T-helper 2 cell (primary cell): Measurements from ENCODE around the gene ZNF689.
"Not testable (repeated sequence)": the region's sequence is repeated elsewhere in the genome, so short reads cannot be mapped to it uniquely, and the experiment has no call there.

Experiments
- DNase-seq, 5 experiments: peaks; one replicate each; pipeline versions ENCODE4 v3.0.0 to v3.0.0-alpha.2; 2012 to 2022

ZNF689 gene

DNA sequence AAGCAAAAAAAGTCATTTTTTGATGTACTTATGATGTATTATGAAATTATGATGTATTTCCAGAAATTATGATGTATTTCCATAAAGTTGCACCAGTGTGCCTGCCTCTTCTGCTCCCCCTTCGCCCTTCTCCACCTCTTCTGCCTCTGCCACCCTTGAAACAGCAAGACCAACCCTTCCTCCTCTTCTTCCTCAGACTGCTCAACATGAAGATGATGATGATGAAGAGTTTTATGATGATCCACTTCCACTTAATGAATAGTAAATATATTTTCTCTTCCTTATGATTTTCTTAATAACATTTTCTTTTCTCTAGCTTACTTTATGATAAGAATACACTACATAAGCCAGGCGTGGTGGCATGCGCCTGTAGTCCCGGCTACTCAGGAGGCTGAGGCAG is 17.3 kb downstream of the ZNF689 start:
- DNase-seq = no peak

DNA sequence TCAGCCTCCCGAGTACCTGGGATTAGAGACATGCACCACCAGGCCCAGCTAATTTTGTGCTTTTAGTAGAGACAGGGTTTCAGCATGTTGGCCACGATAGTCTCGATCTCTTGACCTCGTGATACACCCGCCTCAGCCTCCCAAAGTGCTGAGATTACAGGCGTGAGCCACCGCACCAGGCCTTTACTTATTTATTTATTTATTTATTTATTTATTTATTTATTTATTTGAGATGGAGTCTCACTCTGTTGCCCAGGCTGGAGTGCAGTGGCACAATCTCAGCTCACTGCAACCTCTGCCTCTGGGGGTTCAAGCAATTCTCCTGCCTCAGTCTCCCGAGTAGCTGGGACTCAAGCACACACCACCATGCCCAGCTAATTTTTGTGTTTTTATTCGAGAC is 19.3 kb downstream of the ZNF689 start:
- DNase-seq = not testable (repeated sequence)

DNA sequence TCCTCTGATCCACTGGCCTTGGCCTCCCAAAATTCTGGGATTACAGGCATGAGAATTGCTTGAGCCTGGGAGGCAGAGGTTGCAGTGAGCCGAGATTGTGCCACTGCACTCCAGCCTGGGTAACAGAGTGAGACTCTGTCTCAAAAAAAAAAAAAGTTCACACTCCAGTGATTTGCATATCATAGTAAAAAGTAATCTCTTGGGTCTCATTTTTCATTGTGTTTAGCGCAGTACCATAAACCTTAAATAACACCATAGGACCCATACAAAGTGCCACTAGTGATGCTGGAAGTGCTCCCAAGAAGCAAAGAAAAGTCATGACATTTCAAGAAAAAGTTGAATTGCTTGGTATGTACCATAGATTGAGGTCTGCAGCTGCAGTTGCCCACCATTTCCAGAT is 20.6 kb downstream of the ZNF689 start:
- not testable (repeated sequence) for DNase-seq

DNA sequence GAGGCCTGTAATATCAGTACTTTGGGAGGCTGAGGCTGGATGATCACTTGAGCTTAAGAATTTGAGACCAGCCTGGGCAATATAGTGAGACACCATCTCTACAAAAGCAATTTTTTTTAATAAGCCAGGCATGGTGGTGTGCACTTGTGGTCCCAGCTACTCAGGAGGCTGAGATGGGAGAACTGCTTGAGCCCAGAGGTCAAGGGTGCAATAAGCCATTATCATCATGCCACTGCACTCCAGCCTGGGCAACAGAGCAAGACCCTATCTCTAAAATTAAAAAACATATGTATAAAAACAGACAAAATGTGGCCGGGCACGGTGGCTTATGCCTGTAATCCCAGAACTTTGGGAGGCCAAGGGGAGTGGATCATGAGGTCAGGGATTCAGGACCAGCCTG is 21.5 kb downstream of the ZNF689 start:
- no peak for DNase-seq

DNA sequence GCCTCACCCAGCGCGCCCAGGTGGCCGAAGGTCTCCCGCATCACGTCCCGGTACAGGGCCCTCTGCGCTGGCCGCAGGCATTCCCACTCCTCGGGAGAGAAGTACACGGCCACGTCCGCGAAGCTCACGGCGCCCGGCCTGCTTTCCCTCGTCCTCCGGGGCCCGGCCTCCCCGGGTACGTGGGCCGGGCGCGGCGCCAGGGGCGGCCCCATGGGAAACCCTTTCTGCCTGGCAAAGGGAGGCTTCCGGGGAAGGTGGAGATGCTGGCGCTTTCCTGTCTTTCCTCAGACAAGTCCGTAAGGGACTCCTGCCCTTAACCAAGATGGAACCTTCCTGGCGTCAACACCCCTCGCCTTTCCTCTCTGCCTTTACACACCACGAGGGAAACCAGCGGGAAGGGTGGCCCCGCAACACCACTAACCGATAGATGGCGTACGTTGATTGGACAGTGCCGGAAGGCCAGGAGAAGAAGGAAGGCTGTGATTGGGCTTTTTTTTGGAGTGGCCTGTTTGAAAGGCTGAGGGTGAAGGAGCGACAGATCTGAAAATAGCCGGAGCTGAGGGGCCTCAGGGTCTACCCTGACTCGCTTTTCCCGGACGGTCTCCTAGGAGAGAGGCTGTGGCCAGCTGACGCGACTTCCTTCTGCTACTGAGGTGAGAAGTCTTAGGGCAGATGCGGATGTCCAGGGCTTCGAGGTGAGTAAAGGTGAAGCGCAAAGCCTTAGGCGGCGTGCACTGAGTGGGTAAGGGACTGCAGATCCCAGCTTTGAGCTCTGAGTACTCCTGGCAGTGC is 24.6 kb downstream of the ZNF689 start, which contains the start of gene ZNF785:
ZNF785 (minus strand) TSS at position 298 of the 792 bp plus-strand sequence; CDS start at position 212, 86 bp downstream.
- peak; percentile 65 to 97 (median 90) for DNase-seq

DNA sequence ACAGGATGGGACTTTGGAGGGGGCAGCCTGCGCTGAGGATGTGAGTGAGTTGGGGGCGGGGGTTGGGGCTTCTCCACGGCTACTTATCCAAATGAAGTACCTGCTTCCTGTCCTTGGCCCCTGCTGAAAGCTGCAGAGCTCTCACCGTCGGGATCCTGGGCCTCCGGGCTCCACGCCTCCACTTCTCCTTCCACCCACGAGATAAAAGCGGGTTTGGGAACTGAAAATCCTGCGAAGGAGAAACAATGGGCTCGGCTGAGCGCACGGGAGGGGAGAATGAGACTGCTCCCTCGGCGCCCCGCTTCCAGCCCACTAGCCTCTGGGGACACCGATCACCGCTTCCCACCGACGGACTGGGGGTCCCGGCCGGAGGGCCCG is 25.2 kb downstream of the ZNF689 start:
- peak in 1 of 5 experiments; percentile 24 for DNase-seq

DNA sequence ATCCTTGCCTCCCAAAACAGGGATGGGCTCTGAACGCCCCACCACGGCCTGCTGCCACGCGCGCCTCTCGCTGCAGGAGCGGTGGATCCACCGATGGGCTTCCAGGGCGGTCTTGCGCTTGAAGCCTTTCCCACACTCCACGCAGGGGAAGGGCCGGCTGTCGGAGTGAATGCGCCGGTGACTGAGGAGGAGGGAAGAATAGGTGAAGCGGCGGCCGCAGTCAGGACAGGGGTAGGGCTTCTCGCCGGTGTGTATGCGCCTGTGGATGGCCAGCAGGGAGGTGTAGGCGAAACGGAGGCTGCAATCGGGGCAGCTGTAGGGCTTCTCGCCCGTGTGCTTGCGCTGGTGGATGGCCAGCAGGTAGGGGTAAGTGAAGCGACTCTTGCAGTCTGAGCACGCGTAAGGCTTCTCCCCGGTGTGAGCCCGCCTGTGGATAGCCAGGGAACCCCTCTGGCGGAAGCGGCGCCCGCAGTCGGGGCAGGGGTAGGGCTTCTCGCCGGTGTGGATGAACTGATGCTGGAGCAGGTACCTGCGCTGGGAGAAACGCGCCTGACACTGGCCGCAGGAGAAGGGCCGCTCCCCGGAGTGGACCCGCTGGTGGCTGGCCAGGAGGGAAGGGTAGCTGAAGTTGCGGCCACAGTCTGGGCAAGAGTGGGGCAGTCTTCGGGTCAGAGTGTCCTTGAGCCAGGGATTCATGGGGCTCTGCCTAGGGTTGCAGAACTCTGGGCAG is 27.4 kb downstream of the ZNF689 start:
- DNase-seq = no peak

DNA sequence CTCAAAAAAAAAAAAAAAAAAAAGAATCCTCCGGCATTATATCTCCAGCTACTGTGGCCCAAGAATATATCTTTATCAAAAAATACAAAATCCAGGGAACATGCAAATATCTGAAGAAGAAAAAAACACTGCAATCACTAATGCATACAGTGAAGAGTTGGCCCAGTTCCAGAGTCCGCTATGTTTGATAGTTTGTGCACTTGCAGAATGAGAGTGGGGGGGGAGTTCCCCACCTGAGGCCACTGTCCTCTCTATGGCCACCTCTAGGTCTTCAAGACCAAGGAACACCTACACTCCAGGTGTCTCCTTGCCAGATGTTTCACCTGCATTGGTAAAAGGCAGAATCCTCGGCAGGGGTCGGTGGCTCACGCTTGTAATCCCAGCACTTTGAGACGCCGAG is 28.7 kb downstream of the ZNF689 start:
- no peak for DNase-seq

DNA sequence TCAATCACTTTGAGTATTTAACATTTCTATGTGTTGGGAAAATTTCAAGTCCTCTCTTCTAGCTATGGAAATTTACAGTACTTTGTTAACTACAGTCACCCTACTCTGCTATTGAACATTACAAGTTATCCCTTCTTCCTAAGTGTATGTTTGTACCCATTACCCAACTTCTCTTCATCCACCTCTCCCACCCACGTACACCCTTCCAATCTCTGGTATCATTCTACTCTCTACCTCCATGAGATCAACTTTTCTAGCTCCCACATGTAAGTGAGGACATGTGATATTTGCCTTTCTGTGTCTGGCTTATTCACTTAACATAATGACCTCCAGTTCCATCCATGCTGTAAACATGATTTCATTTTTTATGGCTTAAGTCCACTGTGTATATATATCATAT is 35.5 kb downstream of the ZNF689 start:
- no peak for DNase-seq

DNA sequence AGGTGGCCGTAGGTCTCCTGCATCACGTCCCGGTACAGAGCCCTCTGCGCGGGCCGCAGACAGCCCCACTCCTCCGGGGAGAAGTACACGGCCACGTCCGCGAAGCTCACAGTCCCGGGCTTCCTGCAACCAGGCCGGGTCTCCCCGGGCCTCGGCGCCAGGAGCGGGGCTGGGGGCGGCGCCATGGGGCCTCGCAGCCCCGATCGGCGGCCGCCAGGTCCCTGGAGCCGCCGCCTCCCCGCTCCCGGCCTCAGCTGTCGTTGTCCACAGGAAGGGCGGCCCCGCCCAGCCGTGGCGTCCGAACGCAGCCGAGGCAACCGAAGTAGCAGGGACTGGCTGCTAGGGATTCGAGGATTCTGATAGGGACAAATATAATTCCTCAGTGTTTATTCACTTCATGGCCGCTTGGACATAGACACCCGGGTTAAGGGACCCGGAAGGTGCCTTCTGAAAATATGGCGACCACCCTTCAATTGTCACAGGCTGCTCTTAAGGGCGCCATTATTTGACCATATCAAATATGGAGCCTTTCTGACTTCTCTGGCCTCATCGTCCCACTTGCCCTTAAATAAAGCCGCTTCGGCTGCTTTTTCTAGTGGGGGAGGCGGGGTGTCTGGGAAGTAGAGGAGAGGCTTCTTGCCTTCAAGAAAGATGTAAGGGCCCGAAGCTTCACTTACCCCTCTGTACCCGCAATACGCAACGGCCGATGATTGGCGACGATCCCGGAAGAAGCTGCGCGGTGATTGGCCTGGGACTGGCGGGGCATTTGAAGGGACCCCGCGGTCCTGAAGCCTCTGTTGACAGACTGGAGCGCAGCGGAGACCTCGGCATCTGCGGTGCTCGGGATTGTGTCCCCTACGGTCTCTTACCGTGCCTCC is 38.5 kb downstream of the ZNF689 start, which contains the start of gene ZNF688:
ZNF688 (minus strand) TSS at position 270 of the 878 bp plus-strand sequence; CDS start at position 185, 85 bp downstream.
- peak; percentile 82 to 99 (median 93) for DNase-seq

DNA sequence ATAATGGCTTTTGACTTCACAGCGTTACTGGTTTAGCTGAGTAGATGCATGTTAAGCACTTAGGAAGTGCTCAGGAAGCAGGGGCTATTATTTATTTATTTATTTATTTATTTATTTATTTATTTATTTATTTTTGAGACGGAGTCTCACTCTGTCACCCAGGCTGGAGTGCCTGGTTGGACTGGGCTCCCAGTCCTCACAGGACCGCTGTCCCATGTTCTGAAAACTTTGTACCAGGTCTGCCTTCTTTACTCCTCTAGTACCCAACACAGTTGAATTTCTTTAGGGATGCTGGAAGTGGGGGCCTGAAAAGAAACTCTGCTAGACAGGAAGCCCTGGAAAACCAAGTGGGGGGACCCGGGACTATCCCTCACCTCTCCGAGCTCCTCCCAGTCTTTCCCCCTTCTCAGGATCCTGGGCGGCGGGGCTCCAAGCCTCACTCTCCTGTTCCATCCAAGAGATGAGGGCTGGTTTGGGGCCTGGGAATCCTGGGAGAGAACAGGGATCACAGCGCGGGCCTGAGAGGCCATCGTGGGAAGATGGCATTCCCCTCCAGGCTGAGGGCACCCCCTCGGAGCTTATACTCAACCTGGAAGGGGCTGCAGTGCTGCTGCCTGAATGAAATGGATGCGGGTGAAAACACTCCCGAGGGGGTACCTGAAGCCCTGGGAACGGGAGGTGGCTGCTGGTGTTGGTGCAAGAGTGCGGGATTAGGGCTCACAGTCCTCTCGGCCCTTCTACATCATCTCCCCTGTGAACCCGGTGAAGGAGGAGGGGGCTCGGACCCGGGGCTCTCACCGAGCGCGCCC is 39.3 kb downstream of the ZNF689 start:
- no peak for DNase-seq

DNA sequence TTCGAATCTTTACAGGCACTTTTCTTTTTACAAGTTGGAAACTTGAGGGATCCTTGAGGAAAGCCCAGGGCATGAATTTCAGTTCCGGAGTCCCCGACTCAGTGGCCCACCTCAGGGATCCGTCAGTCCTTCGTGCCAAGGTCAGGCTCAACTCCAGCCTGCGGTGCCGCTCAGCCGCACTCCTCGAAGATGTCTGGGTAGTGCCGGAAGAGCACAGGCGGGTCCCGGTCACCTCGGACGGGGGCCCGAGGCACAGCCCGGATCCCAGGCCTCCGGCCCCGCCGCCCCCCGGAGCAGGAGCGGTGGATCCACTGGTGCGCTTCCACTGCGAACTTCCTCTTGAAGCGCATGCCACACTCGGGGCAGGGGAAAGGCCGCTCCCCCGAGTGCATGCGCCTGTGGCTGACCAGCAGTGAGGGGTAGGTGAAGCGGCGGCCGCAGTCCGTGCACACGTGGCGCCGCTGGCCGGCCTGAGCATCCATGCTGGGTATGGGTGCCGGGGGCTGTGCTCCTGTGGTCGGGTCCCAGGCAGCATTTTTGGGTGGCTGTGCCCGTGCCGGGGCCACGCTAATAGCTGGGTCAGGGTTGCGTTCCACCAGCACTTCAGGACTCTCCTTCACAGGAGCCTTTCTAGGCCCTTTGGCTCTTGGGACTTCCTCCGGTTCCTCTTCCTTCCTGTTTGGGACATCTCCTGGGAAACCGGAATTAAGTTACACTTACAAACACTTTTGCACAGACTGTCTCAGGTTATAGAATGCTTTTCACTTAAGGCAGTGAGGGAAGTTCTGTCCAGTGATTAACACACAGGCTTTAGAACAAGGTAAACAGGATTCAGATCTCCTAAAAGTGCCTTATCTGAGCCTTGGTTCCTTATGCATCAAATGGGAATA is 40.2 kb downstream of the ZNF689 start:
- DNase-seq = no peak

DNA sequence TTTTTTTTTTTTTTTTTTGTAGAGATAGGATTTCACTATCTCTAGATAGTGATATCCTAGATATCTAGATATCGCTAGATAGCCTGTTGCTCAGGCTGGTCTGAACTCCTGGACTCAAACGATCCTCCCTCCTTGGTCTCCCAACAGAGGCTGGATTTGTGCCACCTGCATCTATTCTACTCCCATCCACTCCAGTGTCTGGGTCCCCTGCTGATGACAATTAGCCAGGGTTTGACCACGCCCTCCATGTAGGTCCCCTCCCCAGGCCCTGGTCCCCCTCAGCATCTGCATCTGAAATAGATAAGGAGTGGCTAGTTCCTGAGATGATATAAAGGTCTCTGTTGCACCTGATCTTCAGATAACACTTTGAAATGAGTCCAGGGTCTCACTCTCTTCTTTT is 40.9 kb downstream of the ZNF689 start:
- DNase-seq = no peak

DNA sequence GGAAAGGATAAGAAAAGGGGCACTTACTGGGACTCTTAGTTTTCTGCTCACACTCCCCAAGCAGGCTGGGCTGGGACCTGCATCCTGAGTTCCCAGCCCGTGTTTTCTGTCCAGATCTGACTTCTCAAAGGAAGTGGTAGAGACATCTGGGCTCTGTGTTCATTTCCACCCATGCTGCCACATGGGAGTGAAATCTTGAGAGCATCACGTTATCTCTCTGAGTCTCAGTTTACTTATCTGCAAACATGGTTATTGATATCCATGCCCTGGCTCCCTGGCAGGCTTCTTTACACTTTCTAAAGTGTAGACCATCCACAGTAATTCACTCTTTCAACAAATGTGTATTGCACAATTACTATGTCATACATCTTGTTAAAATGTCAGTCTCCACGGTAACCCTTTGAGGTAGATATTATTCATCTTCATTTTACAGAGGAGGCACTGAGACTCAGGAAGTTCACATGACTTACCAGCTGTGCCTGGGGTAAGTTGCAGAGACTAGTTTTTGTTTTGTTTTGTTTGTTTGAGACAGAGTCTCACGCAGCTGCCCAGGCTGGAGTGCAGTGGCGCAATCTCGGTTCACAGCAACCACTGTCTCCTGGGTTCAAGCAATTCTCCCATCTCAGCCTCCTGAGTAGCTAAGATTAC is 42.1 kb downstream of the ZNF689 start:
- DNase-seq = peak in 2 of 5 experiments; percentile 55 to 92

DNA sequence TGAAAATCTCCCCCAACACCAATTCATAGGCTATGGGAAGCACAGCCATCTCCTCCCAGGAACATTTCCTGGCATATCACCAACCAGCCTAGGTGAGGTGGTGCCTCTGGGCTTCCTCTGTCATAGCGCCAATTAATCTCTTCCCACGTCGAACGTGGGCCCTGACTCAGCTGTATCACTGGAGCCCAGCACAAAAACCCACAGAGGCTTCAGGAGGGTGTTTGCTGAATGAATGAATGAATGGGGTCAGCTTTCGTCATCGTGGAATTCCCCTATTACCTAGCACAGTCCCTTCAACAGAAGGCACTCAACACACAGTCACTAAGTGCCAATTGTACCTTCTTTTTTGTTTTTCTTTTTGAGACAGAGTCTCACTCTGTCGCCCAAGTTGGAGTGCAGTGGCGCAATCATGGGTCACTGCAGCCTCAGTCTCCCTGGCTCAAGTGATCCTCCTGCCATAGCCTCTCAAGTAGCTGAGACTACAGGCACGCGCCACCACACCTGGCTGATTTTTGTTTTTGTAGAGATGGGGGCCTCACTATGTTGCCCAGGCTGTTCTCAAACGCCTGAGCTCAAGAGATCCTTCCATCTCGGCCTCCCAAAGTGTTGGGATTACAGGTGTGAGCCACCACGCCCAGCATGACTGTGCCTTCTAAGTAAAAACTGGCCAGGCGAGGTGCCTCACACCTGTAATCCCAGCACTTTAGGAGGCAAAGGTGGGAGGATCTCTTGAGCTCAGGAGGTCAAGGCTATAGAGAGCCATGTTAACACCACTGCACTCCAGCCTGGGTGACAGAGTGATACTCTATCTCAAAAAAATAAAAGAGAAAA is 42.8 kb downstream of the ZNF689 start:
- peak in 4 of 5 experiments; percentile 30 to 84 (median 59) for DNase-seq

DNA sequence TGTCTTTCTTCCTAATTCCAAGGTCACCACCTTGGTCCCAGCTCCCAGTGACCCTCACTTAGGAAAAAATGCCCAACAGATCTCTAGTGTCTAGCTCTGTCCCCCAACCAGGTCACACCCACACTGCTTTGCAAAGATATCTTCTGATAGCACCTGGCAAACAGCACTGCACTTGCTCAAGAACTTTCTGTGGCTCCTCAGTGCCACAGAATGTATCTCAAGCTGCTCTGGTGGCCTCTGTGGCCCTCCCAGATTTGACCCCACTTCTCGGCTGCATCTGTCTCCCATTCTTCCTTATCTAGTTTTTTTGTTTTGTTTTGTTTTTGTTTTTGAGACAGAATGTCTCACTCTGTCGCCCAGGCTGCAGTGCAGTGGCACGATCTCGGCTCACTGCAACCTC is 43.7 kb downstream of the ZNF689 start:
- DNase-seq = no peak

DNA sequence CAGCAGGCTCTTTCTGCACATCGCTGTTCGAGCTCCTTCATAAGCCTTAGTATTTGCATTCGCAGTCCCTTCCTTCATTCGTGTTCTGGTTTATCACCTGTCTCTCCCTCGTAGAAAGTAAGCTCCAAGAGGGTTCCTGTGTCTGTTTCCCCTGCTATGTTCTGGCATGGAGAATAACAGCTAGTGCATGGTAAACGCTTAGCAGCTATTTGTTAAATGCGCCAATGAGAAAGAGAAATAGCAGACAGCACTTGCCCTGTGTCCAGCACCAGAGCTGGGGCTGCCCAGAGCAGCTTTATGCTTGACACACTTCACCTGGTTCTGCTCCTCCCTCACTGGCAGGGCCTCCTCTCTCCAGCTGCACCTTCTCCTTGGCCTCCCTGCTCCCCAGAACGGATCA is 44.2 kb downstream of the ZNF689 start:
- no peak for DNase-seq

DNA sequence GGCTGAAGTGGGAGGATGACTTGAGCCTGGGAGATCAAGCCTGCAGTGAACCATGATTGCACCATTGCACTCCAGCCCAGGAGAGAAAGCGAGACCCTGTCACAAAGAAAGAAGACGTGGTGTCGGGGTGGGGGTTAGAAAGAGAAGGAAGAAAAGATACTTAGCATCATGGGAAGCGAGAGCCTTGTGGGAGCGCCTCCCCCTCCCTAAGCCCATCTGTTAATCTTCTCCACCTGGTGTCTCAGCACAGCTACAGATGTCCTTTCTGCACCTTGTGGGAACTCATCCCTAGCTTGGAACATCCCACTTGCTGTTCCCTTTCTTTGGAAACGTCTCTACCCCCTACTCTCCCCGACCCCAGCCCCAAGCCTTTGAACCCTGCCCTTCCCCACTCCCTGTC is 44.7 kb downstream of the ZNF689 start:
- DNase-seq = no peak

DNA sequence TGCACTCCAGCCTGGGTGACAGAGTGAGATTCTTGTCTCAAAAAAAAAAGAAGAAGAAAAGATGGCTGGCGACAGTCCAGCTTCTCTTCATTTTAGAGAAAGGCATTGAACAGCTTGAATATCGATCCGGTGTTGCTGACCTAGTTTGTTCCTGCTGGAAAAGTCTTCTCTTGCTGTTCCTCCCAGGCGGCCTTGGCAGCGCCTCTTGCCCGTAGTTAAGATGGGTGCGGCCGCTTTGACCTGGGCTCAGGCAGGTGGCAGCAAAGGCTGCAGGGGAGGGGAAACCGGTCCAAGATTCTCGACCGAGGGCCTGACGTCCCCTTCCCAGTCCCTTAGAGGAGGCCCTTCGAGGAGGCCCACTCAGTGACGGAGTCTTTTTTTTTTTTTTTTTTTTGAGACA is 48.2 kb downstream of the ZNF689 start:
- DNase-seq = no peak
